ENCODE results near the gene SNX8. TPM values are rescaled to one million over a fixed set of nuclear protein-coding genes. Genes with fewer than 3 reads are reported as not detected.
"Not testable (repeated sequence)": the region's sequence is repeated elsewhere in the genome, so short reads cannot be mapped to it uniquely, and the experiment has no call there.

The SNX8 gene
- total and polyA plus RNA-seq, 4 donors = 8.7 to 20.8 (median 14.8) TPM

DNA sequence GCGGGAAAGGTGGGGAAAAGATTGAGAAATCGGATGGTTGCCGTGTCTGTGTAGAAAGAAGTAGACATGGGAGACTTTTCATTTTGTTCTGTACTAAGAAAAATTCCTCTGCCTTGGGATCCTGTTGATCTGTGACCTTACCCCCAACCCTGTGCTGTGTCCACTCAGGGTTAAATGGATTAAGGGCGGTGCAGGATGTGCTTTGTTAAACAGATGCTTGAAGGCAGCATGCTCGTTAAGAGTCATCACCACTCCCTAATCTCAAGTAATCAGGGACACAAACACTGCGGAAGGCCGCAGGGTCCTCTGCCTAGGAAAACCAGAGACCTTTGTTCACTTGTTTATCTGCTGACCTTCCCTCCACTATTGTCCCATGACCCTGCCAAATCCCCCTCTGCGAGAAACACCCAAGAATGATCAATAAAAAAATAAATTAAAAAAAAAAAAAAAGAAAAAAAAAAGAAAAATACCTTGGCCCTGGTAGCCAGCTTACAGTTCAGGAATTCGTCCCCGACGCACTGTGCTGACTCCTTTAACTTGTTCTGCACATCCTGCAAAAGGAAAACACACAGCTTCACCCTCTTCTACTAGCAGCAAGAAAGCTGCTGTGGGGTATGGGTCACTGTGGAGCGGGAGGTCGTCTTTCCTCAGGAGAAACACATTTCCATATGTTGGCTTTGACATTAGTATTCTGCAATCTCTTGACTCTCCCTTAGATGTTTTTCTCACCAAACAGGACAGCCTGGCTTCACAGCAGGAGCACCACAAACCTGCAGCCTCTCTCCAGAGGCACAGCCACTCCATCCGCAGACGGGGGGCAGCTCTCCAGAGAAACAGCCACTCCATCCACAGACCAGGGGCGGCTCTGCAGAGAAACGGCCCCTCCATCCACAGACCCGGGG, 44.9 kb downstream of the SNX8 start:
- not testable (repeated sequence) for H3K9ac ChIP-seq (ENCODE audit: low read depth in 1 of 2, low read length in 2 of 2); H3K27ac ChIP-seq (ENCODE audit: low read depth in 1 of 2, low read length in 2 of 2); H3K9me3 ChIP-seq (ENCODE audit: control insufficient read depth in 4 of 4, low read length in 3 of 4); H3K4me3 ChIP-seq (ENCODE audit: low read depth in 1 of 3, low read length in 3 of 3); H3K27me3 ChIP-seq (ENCODE audit: control insufficient read depth in 4 of 4, insufficient read depth in 4 of 4, low read length in 3 of 4); DNase-seq (ENCODE audit: low spot score); H3K4me1 ChIP-seq (ENCODE audit: control insufficient read depth in 4 of 4, insufficient read depth in 4 of 4, low read length in 3 of 4)
- 76% methylated on average over 13 of the region's 18 CpGs for WGBS
- peak; percentile 26 for TF ChIP-seq NR2F2 (IDR thresholded peaks at IDR 0.05)
- peaks cover 0 to 12% (median 4%) of the 10 kb centered on the region in 4 donors for H3K36me3 ChIP-seq (ENCODE audit: control insufficient read depth in 4 of 4, insufficient read depth in 3 of 4, low read depth in 1 of 4, low read length in 3 of 4)

GRCh38 chr7:2266911-2267310, 47.3 kb downstream of the SNX8 start:
- 77% methylated on average over 10 of the region's 10 CpGs for WGBS
- Histone ChIP-seq H3K9ac (ENCODE audit: low read depth in 1 of 2, low read length in 2 of 2) (no peak overlapping the region), H3K36me3 (ENCODE audit: control insufficient read depth in 4 of 4, insufficient read depth in 3 of 4, low read depth in 1 of 4, low read length in 3 of 4) (peaks cover 0 to 19% (median 6%) of the 10 kb centered on the region in 4 donors)

More at GRCh38 chr7:2266911-2267310, 47.3 kb downstream of the SNX8 start:
- no peak for DNase-seq (ENCODE audit: low spot score)
- H3K27me3 ChIP-seq (ENCODE audit: control insufficient read depth in 4 of 4, insufficient read depth in 4 of 4, low read length in 3 of 4) = no peaks in the 10 kb centered on the region
- no peaks in the 10 kb centered on the region for H3K9me3 ChIP-seq (ENCODE audit: control insufficient read depth in 4 of 4, low read length in 3 of 4)
- H3K4me1 ChIP-seq (ENCODE audit: control insufficient read depth in 4 of 4, insufficient read depth in 4 of 4, low read length in 3 of 4) = no peaks in the 10 kb centered on the region
- H3K4me3 ChIP-seq (ENCODE audit: low read depth in 1 of 3, low read length in 3 of 3) = no peak overlapping the region
- no peak overlapping the region for H3K27ac ChIP-seq (ENCODE audit: low read depth in 1 of 2, low read length in 2 of 2)
- TF ChIP-seq, protein P1, sequence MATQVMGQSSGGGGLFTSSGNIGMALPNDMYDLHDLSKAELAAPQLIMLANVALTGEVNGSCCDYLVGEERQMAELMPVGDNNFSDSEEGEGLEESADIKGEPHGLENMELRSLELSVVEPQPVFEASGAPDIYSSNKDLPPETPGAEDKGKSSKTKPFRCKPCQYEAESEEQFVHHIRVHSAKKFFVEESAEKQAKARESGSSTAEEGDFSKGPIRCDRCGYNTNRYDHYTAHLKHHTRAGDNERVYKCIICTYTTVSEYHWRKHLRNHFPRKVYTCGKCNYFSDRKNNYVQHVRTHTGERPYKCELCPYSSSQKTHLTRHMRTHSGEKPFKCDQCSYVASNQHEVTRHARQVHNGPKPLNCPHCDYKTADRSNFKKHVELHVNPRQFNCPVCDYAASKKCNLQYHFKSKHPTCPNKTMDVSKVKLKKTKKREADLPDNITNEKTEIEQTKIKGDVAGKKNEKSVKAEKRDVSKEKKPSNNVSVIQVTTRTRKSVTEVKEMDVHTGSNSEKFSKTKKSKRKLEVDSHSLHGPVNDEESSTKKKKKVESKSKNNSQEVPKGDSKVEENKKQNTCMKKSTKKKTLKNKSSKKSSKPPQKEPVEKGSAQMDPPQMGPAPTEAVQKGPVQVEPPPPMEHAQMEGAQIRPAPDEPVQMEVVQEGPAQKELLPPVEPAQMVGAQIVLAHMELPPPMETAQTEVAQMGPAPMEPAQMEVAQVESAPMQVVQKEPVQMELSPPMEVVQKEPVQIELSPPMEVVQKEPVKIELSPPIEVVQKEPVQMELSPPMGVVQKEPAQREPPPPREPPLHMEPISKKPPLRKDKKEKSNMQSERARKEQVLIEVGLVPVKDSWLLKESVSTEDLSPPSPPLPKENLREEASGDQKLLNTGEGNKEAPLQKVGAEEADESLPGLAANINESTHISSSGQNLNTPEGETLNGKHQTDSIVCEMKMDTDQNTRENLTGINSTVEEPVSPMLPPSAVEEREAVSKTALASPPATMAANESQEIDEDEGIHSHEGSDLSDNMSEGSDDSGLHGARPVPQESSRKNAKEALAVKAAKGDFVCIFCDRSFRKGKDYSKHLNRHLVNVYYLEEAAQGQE (IDR thresholded peaks at IDR 0.05) = no peak
- TF ChIP-seq, protein P2, sequence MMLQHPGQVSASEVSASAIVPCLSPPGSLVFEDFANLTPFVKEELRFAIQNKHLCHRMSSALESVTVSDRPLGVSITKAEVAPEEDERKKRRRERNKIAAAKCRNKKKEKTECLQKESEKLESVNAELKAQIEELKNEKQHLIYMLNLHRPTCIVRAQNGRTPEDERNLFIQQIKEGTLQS (IDR thresholded peaks at IDR 0.05) = no peak
- TF ChIP-seq HNF4G (IDR thresholded peaks at IDR 0.05) (no peak), FOXA2 (IDR thresholded peaks at IDR 0.05) (no peak), RXRA (IDR thresholded peaks at IDR 0.05) (no peak), YY1 (IDR thresholded peaks at IDR 0.05) (no peak), GABPA (IDR thresholded peaks at IDR 0.05 in 1 of 2, conservative IDR thresholded peaks at IDR 0.05 in 1 of 2) (no peak), JUND (IDR thresholded peaks at IDR 0.05) (no peak), TAF1 (conservative IDR thresholded peaks at IDR 0.05) (no peak), SP1 (IDR thresholded peaks at IDR 0.05) (no peak), HNF4A (conservative IDR thresholded peaks at IDR 0.05) (no peak), NR2F2 (IDR thresholded peaks at IDR 0.05) (no peak), RAD21 (IDR thresholded peaks at IDR 0.05) (no peak), ZBTB33 (IDR thresholded peaks at IDR 0.05) (no peak), FOXA1 (IDR thresholded peaks at IDR 0.05) (no peak), EGR1 (IDR thresholded peaks at IDR 0.05; ENCODE audit: low read depth in 2 of 2) (no peak)
- TF ChIP-seq, protein P3, sequence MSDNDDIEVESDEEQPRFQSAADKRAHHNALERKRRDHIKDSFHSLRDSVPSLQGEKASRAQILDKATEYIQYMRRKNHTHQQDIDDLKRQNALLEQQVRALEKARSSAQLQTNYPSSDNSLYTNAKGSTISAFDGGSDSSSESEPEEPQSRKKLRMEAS (IDR thresholded peaks at IDR 0.05) = no peak
- TF ChIP-seq, protein P4, sequence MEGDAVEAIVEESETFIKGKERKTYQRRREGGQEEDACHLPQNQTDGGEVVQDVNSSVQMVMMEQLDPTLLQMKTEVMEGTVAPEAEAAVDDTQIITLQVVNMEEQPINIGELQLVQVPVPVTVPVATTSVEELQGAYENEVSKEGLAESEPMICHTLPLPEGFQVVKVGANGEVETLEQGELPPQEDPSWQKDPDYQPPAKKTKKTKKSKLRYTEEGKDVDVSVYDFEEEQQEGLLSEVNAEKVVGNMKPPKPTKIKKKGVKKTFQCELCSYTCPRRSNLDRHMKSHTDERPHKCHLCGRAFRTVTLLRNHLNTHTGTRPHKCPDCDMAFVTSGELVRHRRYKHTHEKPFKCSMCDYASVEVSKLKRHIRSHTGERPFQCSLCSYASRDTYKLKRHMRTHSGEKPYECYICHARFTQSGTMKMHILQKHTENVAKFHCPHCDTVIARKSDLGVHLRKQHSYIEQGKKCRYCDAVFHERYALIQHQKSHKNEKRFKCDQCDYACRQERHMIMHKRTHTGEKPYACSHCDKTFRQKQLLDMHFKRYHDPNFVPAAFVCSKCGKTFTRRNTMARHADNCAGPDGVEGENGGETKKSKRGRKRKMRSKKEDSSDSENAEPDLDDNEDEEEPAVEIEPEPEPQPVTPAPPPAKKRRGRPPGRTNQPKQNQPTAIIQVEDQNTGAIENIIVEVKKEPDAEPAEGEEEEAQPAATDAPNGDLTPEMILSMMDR (IDR thresholded peaks at IDR 0.05; ENCODE audit: low read depth, low read length, missing input control) = no peak

All from liver (tissue), 9 donors.